SU-DHL-6 (cell line): ENCODE results near the gene RUNX2.

ENCODE experiments used
- H2AFZ ChIP-seq: fragments of 200-600 bp; sonication (generic); 2 replicates; pipeline ENCODE4 v1.6.1; 2014; ENCODE audit warnings: low read depth, mild to moderate bottlenecking, moderate library complexity, mixed read lengths, antibody characterized with exemption, low read length; ENCODE audit not compliant: severe bottlenecking
- H3F3A ChIP-seq: fragments of 200-600 bp; shearing (Covaris generic); 2 replicates; pipeline ENCODE4 v1.6.0; 2016; ENCODE audit warnings: antibody characterized with exemption, mild to moderate bottlenecking; ENCODE audit not compliant: insufficient read depth
- H3K27ac ChIP-seq: fragments of 200-600 bp; sonication (generic); 2 replicates; pipeline ENCODE4 v1.5.1; 2016; ENCODE audit warnings: low read depth, mild to moderate bottlenecking, low read length, moderate library complexity, mixed read lengths
- H3K27me3 ChIP-seq: fragments of 200-600 bp; sonication (generic), shearing (Covaris generic); 2 replicates; pipeline ENCODE4 v1.6.0; 2014; ENCODE audit warnings: mild to moderate bottlenecking, low read length
- H3K36me3 ChIP-seq: fragments of 200-600 bp; sonication (generic); 2 replicates; pipeline ENCODE4 v1.6.1; 2014; ENCODE audit warnings: mild to moderate bottlenecking, low read length, mixed read lengths
- H3K4me2 ChIP-seq: fragments of 300-600, 200-600 bp; shearing (Covaris generic), sonication (generic); 2 replicates; pipeline ENCODE4 v1.6.0; 2014; ENCODE audit warnings: low read length, low read depth, mild to moderate bottlenecking; ENCODE audit not compliant: poor library complexity, severe bottlenecking
- H3K4me3 ChIP-seq: fragments of 200-600 bp; sonication (generic); 2 replicates; pipeline ENCODE4 v1.5.1; 2014; ENCODE audit warnings: antibody characterized with exemption, low read length, mild to moderate bottlenecking, mixed read lengths; ENCODE audit not compliant: insufficient read depth, poor library complexity, severe bottlenecking
- H3K79me2 ChIP-seq: fragments of 200-600 bp; sonication (generic); 2 replicates; pipeline ENCODE4 v1.6.1; 2014; ENCODE audit warnings: mild to moderate bottlenecking, low read length, moderate library complexity; ENCODE audit not compliant: insufficient read depth
- H3K9ac ChIP-seq: fragments of 200-600 bp; sonication (generic); 2 replicates; pipeline ENCODE4 v1.7.0; 2014; ENCODE audit warnings: mild to moderate bottlenecking, low read length
- H3K9me2 ChIP-seq: fragments of 200-600 bp; sonication (generic); replicated peaks from 2 replicates; pipeline ENCODE4 v1.6.1; 2014; ENCODE audit warnings: low read length; ENCODE audit not compliant: insufficient read depth
- H3K9me3 ChIP-seq: fragments of 200-600 bp; sonication (generic); 2 replicates; pipeline ENCODE4 v1.6.1; 2014; ENCODE audit warnings: low read length, mixed read lengths; ENCODE audit not compliant: insufficient read depth
- H4K20me1 ChIP-seq: fragments of 200-600 bp; sonication (generic); 2 replicates; pipeline ENCODE4 v1.6.1; 2014; ENCODE audit warnings: low read depth, mild to moderate bottlenecking, antibody characterized with exemption, low read length, moderate library complexity, mixed read lengths
- EZH2phosphoT487 ChIP-seq: fragments of 200-600 bp; sonication (generic), shearing (Covaris generic); conservative IDR thresholded peaks from 2 replicates; pipeline ENCODE4 v1.6.1; 2018; ENCODE audit warnings: mild to moderate bottlenecking, antibody characterized with exemption, low read length, moderate library complexity, mixed read lengths
- TF ChIP-seq, protein P1 (sequence below): fragments of 200-600 bp; sonication (generic); IDR thresholded peaks from one replicate; pipeline ENCODE4 v1.5.1; 2017; ENCODE audit warnings: antibody characterized with exemption, mild to moderate bottlenecking, low read length, moderate library complexity; ENCODE audit not compliant: insufficient read depth, poor library complexity, severe bottlenecking

RUNX2 gene

GRCh38 chr6:45698046-45698445 lies 369.9 kb downstream of the RUNX2 start:
- Histone ChIP-seq H3K4me3 (no peak overlapping the region), H3K9me3 (no peaks in the 10 kb centered on the region), H3F3A (no peaks in the 10 kb centered on the region), H3K4me2 (no peak overlapping the region), H3K79me2 (no peaks in the 10 kb centered on the region), H2AFZ (no peak overlapping the region), H3K27me3 (no peaks in the 10 kb centered on the region), H4K20me1 (no peaks in the 10 kb centered on the region), H3K27ac (no peak overlapping the region), H3K9ac (no peak overlapping the region), H3K36me3 (no peaks in the 10 kb centered on the region), H3K9me2 (no peaks in the 10 kb centered on the region)
- TF ChIP-seq, protein P1, sequence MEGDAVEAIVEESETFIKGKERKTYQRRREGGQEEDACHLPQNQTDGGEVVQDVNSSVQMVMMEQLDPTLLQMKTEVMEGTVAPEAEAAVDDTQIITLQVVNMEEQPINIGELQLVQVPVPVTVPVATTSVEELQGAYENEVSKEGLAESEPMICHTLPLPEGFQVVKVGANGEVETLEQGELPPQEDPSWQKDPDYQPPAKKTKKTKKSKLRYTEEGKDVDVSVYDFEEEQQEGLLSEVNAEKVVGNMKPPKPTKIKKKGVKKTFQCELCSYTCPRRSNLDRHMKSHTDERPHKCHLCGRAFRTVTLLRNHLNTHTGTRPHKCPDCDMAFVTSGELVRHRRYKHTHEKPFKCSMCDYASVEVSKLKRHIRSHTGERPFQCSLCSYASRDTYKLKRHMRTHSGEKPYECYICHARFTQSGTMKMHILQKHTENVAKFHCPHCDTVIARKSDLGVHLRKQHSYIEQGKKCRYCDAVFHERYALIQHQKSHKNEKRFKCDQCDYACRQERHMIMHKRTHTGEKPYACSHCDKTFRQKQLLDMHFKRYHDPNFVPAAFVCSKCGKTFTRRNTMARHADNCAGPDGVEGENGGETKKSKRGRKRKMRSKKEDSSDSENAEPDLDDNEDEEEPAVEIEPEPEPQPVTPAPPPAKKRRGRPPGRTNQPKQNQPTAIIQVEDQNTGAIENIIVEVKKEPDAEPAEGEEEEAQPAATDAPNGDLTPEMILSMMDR: no peak
- TF ChIP-seq EZH2phosphoT487: no peak

GRCh38 chr6:45699663-45700062 lies 371.5 kb downstream of the RUNX2 start:
- Histone ChIP-seq H3K27me3 (no peaks in the 10 kb centered on the region), H4K20me1 (no peaks in the 10 kb centered on the region)

DNA sequence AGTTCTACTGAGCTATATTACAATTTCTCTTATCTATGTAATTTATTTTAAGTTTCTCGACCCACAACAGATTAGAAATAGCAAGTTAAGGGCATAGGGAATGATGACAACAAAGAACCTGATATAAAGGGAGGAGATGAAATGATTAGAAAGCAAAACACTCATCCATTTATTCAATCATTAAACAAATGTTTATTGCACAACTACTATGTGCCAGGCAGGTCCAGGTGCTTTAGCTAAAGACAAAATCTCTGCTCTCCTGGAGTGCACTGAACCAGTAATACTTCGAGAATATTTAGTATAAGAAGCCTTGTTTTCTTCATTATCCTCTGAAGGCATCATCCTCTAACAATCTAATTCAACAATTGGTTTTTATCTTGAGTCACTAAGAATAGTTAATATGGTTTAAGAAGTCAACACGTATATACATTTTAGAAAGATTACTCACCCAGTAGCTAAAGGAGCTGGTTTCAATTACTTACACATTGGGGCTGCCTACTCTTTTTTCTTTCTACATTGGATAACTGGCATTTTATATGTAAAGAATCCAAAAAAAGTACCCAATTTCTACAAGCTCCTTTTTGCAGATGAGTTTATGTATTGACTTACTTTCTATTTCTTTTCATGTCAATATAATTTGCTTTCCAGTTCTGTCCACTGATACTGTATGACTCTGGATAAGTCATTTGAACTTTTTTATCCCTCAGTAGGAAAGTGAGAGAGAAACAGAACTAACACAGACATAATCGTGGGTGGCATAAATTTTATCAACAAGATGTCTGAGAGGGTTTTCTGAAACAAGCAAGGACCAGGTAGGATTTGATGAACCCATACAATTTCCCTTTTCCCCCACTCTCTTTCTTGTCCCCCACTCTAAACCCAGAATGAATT lies 375.0 kb downstream of the RUNX2 start:
- Histone ChIP-seq H3K27me3 (no peaks in the 10 kb centered on the region), H3F3A (no peaks in the 10 kb centered on the region), H3K4me3 (no peak overlapping the region), H3K9me3 (no peaks in the 10 kb centered on the region), H3K9me2 (no peaks in the 10 kb centered on the region), H2AFZ (no peak overlapping the region), H3K4me2 (no peak overlapping the region), H3K9ac (no peak overlapping the region), H3K79me2 (no peaks in the 10 kb centered on the region), H3K36me3 (no peaks in the 10 kb centered on the region), H4K20me1 (no peaks in the 10 kb centered on the region), H3K27ac (no peak overlapping the region)
- TF ChIP-seq, protein P1: no peak
- TF ChIP-seq EZH2phosphoT487: no peak

More at GRCh38 chr6:45699663-45700062, 371.5 kb downstream of the RUNX2 start:
- no peaks in the 10 kb centered on the region for H3K9me3 ChIP-seq
- H3K4me2 ChIP-seq: no peak overlapping the region
- H3K27ac ChIP-seq: no peak overlapping the region
- H3K9me2 ChIP-seq: no peaks in the 10 kb centered on the region
- no peak overlapping the region for H3K9ac ChIP-seq
- H3K36me3 ChIP-seq: no peaks in the 10 kb centered on the region
- no peaks in the 10 kb centered on the region for H3K79me2 ChIP-seq
- H2AFZ ChIP-seq: no peak overlapping the region
- no peaks in the 10 kb centered on the region for H3F3A ChIP-seq
- no peak for TF ChIP-seq EZH2phosphoT487
- TF ChIP-seq, protein P1: no peak
- no peak overlapping the region for H3K4me3 ChIP-seq
